ENCODE results near the gene YEATS2.
"Not testable (repeated sequence)": the region's sequence is repeated elsewhere in the genome, so short reads cannot be mapped to it uniquely, and the experiment has no call there.

YEATS2 gene

DNA sequence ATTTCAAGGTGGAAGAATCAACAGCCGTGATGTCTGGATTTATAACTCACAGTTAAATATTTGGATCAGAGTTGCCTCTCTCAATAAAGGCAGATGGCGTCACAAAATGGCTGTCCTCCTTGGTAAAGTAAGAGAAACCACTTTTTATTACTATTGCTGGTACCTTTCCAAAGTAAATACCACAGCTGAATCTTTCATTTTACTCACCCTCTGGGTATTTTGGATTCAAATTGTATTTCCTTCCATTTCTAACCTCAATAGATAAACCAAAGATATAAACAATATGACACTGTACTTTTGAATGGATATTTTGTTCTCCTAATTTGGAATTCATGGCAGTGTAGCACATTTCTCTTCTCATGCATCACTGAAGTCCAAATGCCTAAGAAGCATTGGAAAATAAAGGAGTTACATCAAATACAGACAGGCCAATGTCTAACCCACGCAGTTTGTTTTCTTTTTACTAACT, 32.6 kb upstream of the YEATS2 start:
- in situ Hi-C loops (cut with HindIII; ENCODE audit: low pct_ligation_motif_present, low sequenced_read_pairs): no loop called here
- no peak overlapping the region for H3K4me3 ChIP-seq (ENCODE audit: low read depth, low read length)
- peak overlapping the region; percentile 72 for H3K27ac ChIP-seq
- H3K36me3 ChIP-seq (replicated peaks): peaks cover 3% of the 10 kb centered on the region
- no peaks in the 10 kb centered on the region for H3K27me3 ChIP-seq (replicated peaks)
- peak; percentile 71 for DNase-seq
- TF ChIP-seq, protein P1, sequence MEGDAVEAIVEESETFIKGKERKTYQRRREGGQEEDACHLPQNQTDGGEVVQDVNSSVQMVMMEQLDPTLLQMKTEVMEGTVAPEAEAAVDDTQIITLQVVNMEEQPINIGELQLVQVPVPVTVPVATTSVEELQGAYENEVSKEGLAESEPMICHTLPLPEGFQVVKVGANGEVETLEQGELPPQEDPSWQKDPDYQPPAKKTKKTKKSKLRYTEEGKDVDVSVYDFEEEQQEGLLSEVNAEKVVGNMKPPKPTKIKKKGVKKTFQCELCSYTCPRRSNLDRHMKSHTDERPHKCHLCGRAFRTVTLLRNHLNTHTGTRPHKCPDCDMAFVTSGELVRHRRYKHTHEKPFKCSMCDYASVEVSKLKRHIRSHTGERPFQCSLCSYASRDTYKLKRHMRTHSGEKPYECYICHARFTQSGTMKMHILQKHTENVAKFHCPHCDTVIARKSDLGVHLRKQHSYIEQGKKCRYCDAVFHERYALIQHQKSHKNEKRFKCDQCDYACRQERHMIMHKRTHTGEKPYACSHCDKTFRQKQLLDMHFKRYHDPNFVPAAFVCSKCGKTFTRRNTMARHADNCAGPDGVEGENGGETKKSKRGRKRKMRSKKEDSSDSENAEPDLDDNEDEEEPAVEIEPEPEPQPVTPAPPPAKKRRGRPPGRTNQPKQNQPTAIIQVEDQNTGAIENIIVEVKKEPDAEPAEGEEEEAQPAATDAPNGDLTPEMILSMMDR (IDR thresholded peaks at IDR 0.05; ENCODE audit: low read depth, low read length, missing control alignments): no peak

GRCh38 chr3:183680061-183680460, 17.5 kb upstream of the YEATS2 start:
- in situ Hi-C loops (cut with HindIII; ENCODE audit: low pct_ligation_motif_present, low sequenced_read_pairs): no loop called here
- TF ChIP-seq, protein P1 (IDR thresholded peaks at IDR 0.05; ENCODE audit: low read depth, low read length, missing control alignments): no peak
- Histone ChIP-seq H3K36me3 (replicated peaks) (no peaks in the 10 kb centered on the region), H3K27me3 (replicated peaks) (no peaks in the 10 kb centered on the region), H3K27ac (no peak overlapping the region), H3K4me3 (ENCODE audit: low read depth, low read length) (no peak overlapping the region)
- no peak for DNase-seq

DNA sequence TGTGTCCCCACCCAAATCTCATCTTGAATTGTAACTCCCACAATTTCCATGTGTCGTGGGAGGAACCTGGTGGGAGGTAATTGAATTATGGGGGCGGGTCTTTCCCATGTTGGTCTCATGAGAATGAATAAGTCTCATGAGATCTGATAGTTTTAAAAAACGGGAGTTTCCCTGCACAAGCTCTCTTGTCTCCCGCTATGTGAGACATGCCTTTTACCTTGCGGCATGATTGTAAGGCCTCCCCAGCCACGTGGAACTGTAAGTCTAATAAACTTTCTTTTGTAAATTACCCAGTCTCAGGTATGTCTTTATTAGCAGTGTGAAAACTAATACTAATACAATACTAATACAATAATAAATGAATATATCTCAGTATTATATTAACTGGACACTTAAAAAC, 9.9 kb upstream of the YEATS2 start:
- H3K36me3 ChIP-seq (replicated peaks): no peaks in the 10 kb centered on the region
- in situ Hi-C loops (cut with HindIII; ENCODE audit: low pct_ligation_motif_present, low sequenced_read_pairs): no loop called here
- no peaks in the 10 kb centered on the region for H3K27me3 ChIP-seq (replicated peaks)
- DNase-seq: no peak
- H3K4me3 ChIP-seq (ENCODE audit: low read depth, low read length): no peak overlapping the region
- H3K27ac ChIP-seq: no peak overlapping the region
- TF ChIP-seq, protein P1 (IDR thresholded peaks at IDR 0.05; ENCODE audit: low read depth, low read length, missing control alignments): no peak

- Histone ChIP-seq H3K36me3 (replicated peaks) (no peaks in the 10 kb centered on the region), H3K27me3 (replicated peaks) (no peaks in the 10 kb centered on the region), H3K4me3 (ENCODE audit: low read depth, low read length) (no peak overlapping the region), H3K27ac (no peak overlapping the region)
- no peak for DNase-seq
- in situ Hi-C loops (cut with HindIII; ENCODE audit: low pct_ligation_motif_present, low sequenced_read_pairs): no loop called here
- TF ChIP-seq, protein P1 (IDR thresholded peaks at IDR 0.05; ENCODE audit: low read depth, low read length, missing control alignments): no peak
These were observed 8.7 kb upstream of the YEATS2 start for GRCh38 chr3:183688874-183689273.

- DNase-seq; H3K36me3 ChIP-seq (replicated peaks); in situ Hi-C loops (cut with HindIII; ENCODE audit: low pct_ligation_motif_present, low sequenced_read_pairs); H3K4me3 ChIP-seq (ENCODE audit: low read depth, low read length); H3K27me3 ChIP-seq (replicated peaks); H3K27ac ChIP-seq: not testable (repeated sequence)
These were observed 8.0 kb upstream of the YEATS2 start for GRCh38 chr3:183689621-183690020.

DNA sequence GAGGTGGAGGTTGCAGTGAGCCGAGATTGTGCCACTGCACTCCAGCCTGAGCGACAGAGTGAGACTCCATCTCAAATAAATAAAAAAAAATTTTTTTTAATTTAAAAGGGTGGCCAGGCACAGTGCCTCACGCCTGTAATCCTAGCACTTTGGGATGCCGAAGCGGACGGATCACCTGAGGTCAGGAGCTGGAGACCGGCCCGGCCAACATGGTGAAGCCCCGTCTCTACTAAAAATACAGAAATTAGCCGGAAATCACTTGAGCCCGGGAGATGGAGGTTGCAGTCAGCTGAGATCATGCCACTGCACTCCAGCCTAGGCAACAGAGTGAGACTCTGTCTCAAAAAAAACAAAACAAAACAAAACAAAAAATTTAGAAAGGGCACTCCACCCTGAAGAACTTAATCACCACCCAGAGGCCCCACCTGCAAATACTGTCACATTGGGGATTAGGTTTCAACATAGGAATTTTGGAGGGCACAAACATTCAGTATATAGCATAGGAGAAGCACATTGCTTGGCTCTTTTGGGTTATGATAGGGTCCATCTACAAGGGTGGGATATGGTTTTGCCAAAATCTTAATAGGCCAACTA, 7.1 kb upstream of the YEATS2 start:
- Histone ChIP-seq H3K27ac (no peak overlapping the region), H3K4me3 (ENCODE audit: low read depth, low read length) (no peak overlapping the region), H3K36me3 (replicated peaks) (no peaks in the 10 kb centered on the region), H3K27me3 (replicated peaks) (no peaks in the 10 kb centered on the region)
- TF ChIP-seq, protein P1 (IDR thresholded peaks at IDR 0.05; ENCODE audit: low read depth, low read length, missing control alignments): no peak
- DNase-seq: no peak
- in situ Hi-C loops (cut with HindIII; ENCODE audit: low pct_ligation_motif_present, low sequenced_read_pairs): no loop called here
